IMR-90 (cell line): ENCODE results near the gene CLIC4.

ENCODE experiments used
- BHLHE40 ChIP-seq: fragments of 150-350 bp; IDR thresholded peaks from 2 replicates; pipeline ENCODE4 v1.6.1; 2016; ENCODE audit warnings: mild to moderate bottlenecking, low read depth, low read length
- CEBPB ChIP-seq: IDR thresholded peaks from 2 replicates; pipeline ENCODE4 v1.6.1; 2012; ENCODE audit warnings: low read depth, low read length, improper control_type of control experiment
- CTCF ChIP-seq: conservative IDR thresholded peaks from 2 replicates; pipeline ENCODE4 v1.5.1; 2012; ENCODE audit warnings: mild to moderate bottlenecking, low read depth, low read length, improper control_type of control experiment
- MXI1 ChIP-seq: IDR thresholded peaks from 2 replicates; pipeline ENCODE4 v1.6.1; 2012; ENCODE audit warnings: low read depth, mild to moderate bottlenecking, low read length, moderate library complexity, borderline replicate concordance
- POLR2A ChIP-seq: IDR thresholded peaks from 2 replicates; pipeline ENCODE4 v1.6.1; 2012; ENCODE audit warnings: mild to moderate bottlenecking, low read depth, low read length
- RAD21 ChIP-seq: IDR thresholded peaks from 2 replicates; pipeline ENCODE4 v1.6.1; 2012; ENCODE audit warnings: low read length, improper control_type of control experiment
- RCOR1 ChIP-seq: IDR thresholded peaks from 2 replicates; pipeline ENCODE4 v1.6.1; 2012; ENCODE audit warnings: mild to moderate bottlenecking, low read length, improper control_type of control experiment; ENCODE audit not compliant: insufficient replicate concordance
- RFX5 ChIP-seq: IDR thresholded peaks from 2 replicates; pipeline ENCODE4 v1.8.0; 2012; ENCODE audit warnings: low read depth, mild to moderate bottlenecking, low read length, moderate library complexity
- SMC3 ChIP-seq: fragments of 150-350 bp; IDR thresholded peaks from 2 replicates; pipeline ENCODE4 v1.6.1; 2016; ENCODE audit warnings: low read depth, mild to moderate bottlenecking, antibody characterized with exemption, low read length, moderate library complexity

GRCh38 chr1:24720152-24720551, 25.1 kb upstream of the CLIC4 start:
- TF ChIP-seq CTCF: no peak
- no peak for TF ChIP-seq CEBPB
- TF ChIP-seq SMC3: no peak
- TF ChIP-seq RCOR1: no peak
- TF ChIP-seq RAD21: no peak
- TF ChIP-seq POLR2A: no peak
- no peak for TF ChIP-seq MXI1
- no peak for TF ChIP-seq RFX5
- no peak for TF ChIP-seq BHLHE40
